ENCODE results near the gene CTSD. TPM values are rescaled to one million over a fixed set of nuclear protein-coding genes. Genes with fewer than 3 reads are reported as not detected.

CTSD gene
- polyA plus RNA-seq, 1 donor from 2014 or later, result 30.5 TPM

GRCh38 chr11:1718326-1718725 is 45.4 kb downstream of the CTSD start (continued):
- no peak for TF ChIP-seq REST (IDR thresholded peaks at IDR 0.05; ENCODE audit: borderline replicate concordance)

GRCh38 chr11:1717745-1718144 is 46.0 kb downstream of the CTSD start:
- Histone ChIP-seq H3K9me3 (ENCODE audit: low read length) (no peaks in the 10 kb centered on the region), H3K79me2 (replicated peaks; ENCODE audit: insufficient read depth, low read length) (no peaks in the 10 kb centered on the region), H3K4me2 (ENCODE audit: low read length) (no peak overlapping the region), H3K4me3 (ENCODE audit: low read length) (no peak overlapping the region), H3K27me3 (ENCODE audit: insufficient read depth, low read depth, low read length) (no peaks in the 10 kb centered on the region), H3K9me2 (ENCODE audit: insufficient read depth, low read length) (no peaks in the 10 kb centered on the region), H3K36me3 (ENCODE audit: insufficient read depth, low read length) (no peaks in the 10 kb centered on the region), H2AFZ (ENCODE audit: low read depth, low read length) (no peak overlapping the region), H3K9ac (ENCODE audit: low read length) (no peak overlapping the region), H4K20me1 (ENCODE audit: insufficient read depth) (no peaks in the 10 kb centered on the region), H3K27ac (ENCODE audit: low read length) (no peak overlapping the region), H3F3A (ENCODE audit: insufficient read depth, low read length, poor library complexity, severe bottlenecking) (no peaks in the 10 kb centered on the region)
- TF ChIP-seq POLR2AphosphoS5 (IDR thresholded peaks at IDR 0.05) (no peak), REST (IDR thresholded peaks at IDR 0.05; ENCODE audit: borderline replicate concordance) (no peak), TAF1 (IDR thresholded peaks at IDR 0.05; ENCODE audit: low read depth) (no peak), SMC3 (conservative IDR thresholded peaks at IDR 0.05; ENCODE audit: poor library complexity) (no peak), EP300 (conservative IDR thresholded peaks at IDR 0.05; ENCODE audit: poor library complexity, severe bottlenecking) (no peak), RAD21 (conservative IDR thresholded peaks at IDR 0.05) (no peak), CTCF (IDR thresholded peaks at IDR 0.05; ENCODE audit: poor library complexity, severe bottlenecking) (no peak), EZH2 (IDR thresholded peaks at IDR 0.05; ENCODE audit: borderline replicate concordance, insufficient read depth, low read length, poor library complexity, severe bottlenecking) (no peak), MXI1 (conservative IDR thresholded peaks at IDR 0.05; ENCODE audit: poor library complexity, severe bottlenecking) (no peak)

Measured in neural cell (in vitro differentiated cells).